HepG2 (cell line): ENCODE results near the gene HSD17B8. TPM values are rescaled to one million over a fixed set of nuclear protein-coding genes. Genes with fewer than 3 reads are reported as not detected.
A peak's percentile ranks its signal among the peaks of the same experiment; 100 is the strongest.

Experiments
- ATAC-seq: fragments of 200-7000 bp; cut with Tn5 transposase; 3 replicates; pipeline ENCODE4 v1.9.1; 2020; ENCODE audit warnings: mild to moderate bottlenecking, moderate library complexity
- BruUV-seq: library from RNA; stranded (reverse); fragments of 400-500 nt; replicated peaks from 2 replicates; lab custom pipeline; 2021; lab: Mats Ljungman, UMichigan
- CTCF ChIA-PET: fragments of 300-600 bp; formaldehyde crosslinking; extraction: SDS; loops from one replicate; lab custom pipeline; 2021; ENCODE audit warnings: low total read pairs, inconsistent platforms, low intra/inter-chr PET ratio; lab: Yijun Ruan, JAX
- POLR2A ChIA-PET: fragments of 350-600 bp; sonication (Branson Sonifier 250); formaldehyde crosslinking; loops from one replicate; lab custom pipeline; 2020; ENCODE audit warnings: antibody characterized with exemption, inconsistent platforms; lab: Yijun Ruan, JAX
- DNase-seq: peaks from one replicate; pipeline ENCODE4 v3.0.0-alpha.2; 2015; ENCODE audit warnings: low spot score
- FAIRE-seq: peaks from 3 replicates; lab custom pipeline; 2011; peaks lifted over from hg19 to GRCh38; lab: Jason Lieb, UNC
- H2AFZ ChIP-seq: one replicate; pipeline ENCODE4 v1.6.1; 2011; ENCODE audit warnings: low read length, inconsistent platforms
- H3K27ac ChIP-seq: fragments of 300-600 bp; 3 replicates; pipeline ENCODE4 v1.8.0; 2011; ENCODE audit warnings: mixed run types, mild to moderate bottlenecking, mixed read lengths, low read length, inconsistent platforms; ENCODE audit not compliant: insufficient read depth; ENCODE audit errors: extremely low read length
- H3K27me3 ChIP-seq, 2 experiments: fragments of 200-600 bp in 1 of 2; 2 replicates in 1 of 2; 3 replicates in 1 of 2; pipeline versions ENCODE4 v1.6.0 to v1.8.0; 2011; ENCODE audit warnings: low read length in 2 of 2, mild to moderate bottlenecking in 2 of 2, moderate library complexity in 2 of 2, inconsistent platforms in 1 of 2; ENCODE audit not compliant: insufficient read depth in 2 of 2, control insufficient read depth in 1 of 2
- H3K36me3 ChIP-seq, 2 experiments: fragments of 200-600 bp in 1 of 2; replicated peaks in 1 of 2; 2 replicates in 1 of 2; 3 replicates in 1 of 2; pipeline versions ENCODE4 v1.5.1 to v1.8.0; 2011; ENCODE audit warnings: low read length in 2 of 2, inconsistent platforms in 1 of 2; ENCODE audit not compliant: insufficient read depth in 2 of 2, control insufficient read depth in 1 of 2
- H3K4me1 ChIP-seq: 2 replicates; pipeline ENCODE4 v1.5.1; 2012; ENCODE audit warnings: low read length, inconsistent platforms; ENCODE audit not compliant: insufficient read depth
- H3K4me2 ChIP-seq: 2 replicates; pipeline ENCODE4 v1.6.0; 2011; ENCODE audit warnings: low read depth, low read length, inconsistent platforms
- H3K4me3 ChIP-seq, 3 experiments: fragments of 200-600 bp in 1 of 3; sonication (generic), shearing (Covaris generic) in 1 of 3; replicated peaks in 1 of 3; 2 replicates each; pipeline ENCODE4 v1.5.1; 2011 to 2016; ENCODE audit warnings: low read length in 3 of 3, inconsistent platforms in 2 of 3, low read depth in 2 of 3, mild to moderate bottlenecking in 2 of 3, control low read depth in 1 of 3, mixed read lengths in 1 of 3; ENCODE audit not compliant: insufficient read depth in 1 of 3
- H3K79me2 ChIP-seq: one replicate; pipeline ENCODE4 v1.6.1; 2011; ENCODE audit warnings: low read length, inconsistent platforms; ENCODE audit not compliant: insufficient read depth
- H3K9ac ChIP-seq: 2 replicates; pipeline ENCODE4 v1.6.0; 2011; ENCODE audit warnings: mild to moderate bottlenecking, low read depth, low read length, inconsistent platforms; ENCODE audit not compliant: insufficient read depth
- H3K9me3 ChIP-seq: 2 replicates; pipeline ENCODE4 v1.5.1; 2012; ENCODE audit warnings: mild to moderate bottlenecking, low read length
- H4K20me1 ChIP-seq: 2 replicates; pipeline ENCODE4 v1.6.0; 2011; ENCODE audit warnings: inconsistent platforms, mild to moderate bottlenecking, low read length, moderate library complexity; ENCODE audit not compliant: insufficient read depth
- AGO2 ChIP-seq: fragments of 200-400 bp; formaldehyde crosslinking; optimal IDR thresholded peaks from 2 replicates; pipeline ENCODE3; 2017; ENCODE audit warnings: mild to moderate bottlenecking, low read depth, low read length, moderate library complexity
- CAMTA2 ChIP-seq: sonication (generic); formaldehyde crosslinking; IDR thresholded peaks from 2 replicates; pipeline ENCODE4 v1.4.0; 2020; ENCODE audit warnings: mild to moderate bottlenecking, missing genetic modification reagents, borderline replicate concordance
- CHD4 ChIP-seq: fragments of 200-600 bp; sonication (generic); IDR thresholded peaks from 2 replicates; pipeline ENCODE4 v1.7.0; 2017; ENCODE audit warnings: mild to moderate bottlenecking, low read length, borderline replicate concordance
- KDM5B ChIP-seq: sonication (generic); formaldehyde crosslinking; IDR thresholded peaks from 2 replicates; pipeline ENCODE4 v1.4.0; 2020; ENCODE audit warnings: missing genetic modification reagents, mild to moderate bottlenecking, borderline replicate concordance
- NPAS2 ChIP-seq: sonication (generic); formaldehyde crosslinking; IDR thresholded peaks from 2 replicates; pipeline ENCODE4 v1.8.0; 2022; ENCODE audit warnings: mild to moderate bottlenecking, missing genetic modification reagents, borderline replicate concordance
- RBFOX2 ChIP-seq: fragments of 200-400 bp; formaldehyde crosslinking; IDR thresholded peaks from 2 replicates; pipeline ENCODE4 v1.6.1; 2017; ENCODE audit warnings: low read depth, mild to moderate bottlenecking, low read length
- RBM22 ChIP-seq: fragments of 200-400 bp; formaldehyde crosslinking; optimal IDR thresholded peaks from 2 replicates; pipeline ENCODE3; 2017; ENCODE audit warnings: mild to moderate bottlenecking, low read length, moderate library complexity
- RFX3 ChIP-seq: IDR thresholded peaks from 2 replicates; pipeline ENCODE4 v1.6.1; 2016; ENCODE audit warnings: missing biosample characterization, missing genetic modification reagents
- TBP ChIP-seq: sonication (generic); formaldehyde crosslinking; IDR thresholded peaks from 2 replicates; pipeline ENCODE4 v1.5.0; 2020; ENCODE audit warnings: missing genetic modification reagents
- ZNF143 ChIP-seq: sonication (generic); formaldehyde crosslinking; IDR thresholded peaks from 2 replicates; pipeline ENCODE4 v1.4.0; 2020; ENCODE audit warnings: missing genetic modification reagents
- ZNF414 ChIP-seq: sonication (generic); formaldehyde crosslinking; IDR thresholded peaks from 2 replicates; pipeline ENCODE4 v1.5.0; 2020; ENCODE audit warnings: missing genetic modification reagents
- ZNF784 ChIP-seq: sonication (generic); formaldehyde crosslinking; IDR thresholded peaks from 2 replicates; pipeline ENCODE4 v1.5.1; 2020; ENCODE audit warnings: missing genetic modification reagents, mild to moderate bottlenecking, borderline replicate concordance
- WGBS: methylation state at CpG from one replicate; pipeline ENCODE4 v1.1.6; 2017; ENCODE audit warnings: low lambda C conversion rate; 5-methylcytosine and 5-hydroxymethylcytosine counted together
- in situ Hi-C: cut with HindIII; loops from 2 replicates; pipeline ENCODE4 v1.10.0; 2017; ENCODE audit warnings: low pct_unique_long_range_greater_than_20kb; ENCODE audit not compliant: extremely low pct_ligation_motif_present
- intact Hi-C: fragments of 100-400 bp; cut with micrococcal nuclease; formaldehyde crosslinking; loops from one replicate; pipeline ENCODE4 v1.10.0; 2022; ENCODE audit not compliant: unreplicated experiment
- polyA plus RNA-seq, 8 experiments: library from polyadenylated mRNA; depleted of rRNA in 3 of 8; stranded (reverse) in 7 of 8; unstranded in 1 of 8; fragments of >200 nt; fragmentation: Illumina TruSeq in 4 of 8; extraction: Trizol in 4 of 8; gene quantifications; 2 replicates each; pipeline versions ENCODE4 v1.2.1 to v1.2.3, GENCODE V29; 2011 to 2016; ENCODE audit warnings: low read depth in 4 of 8, missing spikeins in 1 of 8, mixed read lengths in 1 of 8; ENCODE audit not compliant: insufficient read depth in 1 of 8
- total RNA-seq, 5 experiments: library from RNA; depleted of rRNA; stranded (reverse); fragments of >200 nt; fragmentation: Illumina TruSeq; extraction: Trizol; gene quantifications; 2 replicates each; pipeline ENCODE4 v1.2.3, GENCODE V29; 2016; ENCODE audit warnings: low read depth in 1 of 5

HSD17B8 gene
- total and polyA plus RNA-seq, 2 of the 13 experiments (the other 11 are each of a cell fraction or from before 2014, with no cell fraction given), result 12.6 to 20.1 TPM

GRCh38 chr6:33202799-33203198 lies 1.7 kb upstream of the HSD17B8 start:
- no peak for FAIRE-seq
- TF ChIP-seq RBFOX2 (peak; percentile 54; the same call in 1 of the 2 replicates), RFX3 (CRISPR knock-in tag) (no peak), TBP (CRISPR knock-in tag) (no peak), NPAS2 (no peak)
- TF ChIP-seq, all 625 proteins: peak for 1
- peaks cover 45% of the 10 kb centered on the region for H3K79me2 ChIP-seq

GRCh38 chr6:33203443-33204164 lies 851 bp upstream of the HSD17B8 start:
- WGBS, result 95% methylated on average over 7 of the region's 7 CpGs
- peaks cover 0 to 4% of the 10 kb centered on the region in 2 experiments; a peak in 1 of 5 replicates for H3K27me3 ChIP-seq
- in situ Hi-C loops, result loop anchor here (5.0 to 10.0 kb wide), 3 partner anchors 44 to 211 kb away; partner anchors contain the start of genes CUTA, PHF1 and RGL2
- H3K9me3 ChIP-seq, result no peaks in the 10 kb centered on the region
- CTCF ChIA-PET, result no interaction called here
- H3K4me3 ChIP-seq, result peak overlapping the region in 1 of 3 experiments; percentile 80; a peak in 3 of 6 replicates
- peak overlapping the region; percentile 99 for H3K4me2 ChIP-seq
- no TSS peak for BruUV-seq
- intact Hi-C loops, result no loop called here
- FAIRE-seq (no peak), ATAC-seq (no peak), DNase-seq (no peak)
- peaks cover 47% of the 10 kb centered on the region for H3K79me2 ChIP-seq
- H2AFZ ChIP-seq, result no peak overlapping the region
- peaks cover 10 to 24% of the 10 kb centered on the region in 2 experiments for H3K36me3 ChIP-seq
- H3K9ac ChIP-seq, result peak overlapping the region; percentile 17; the same call in 1 of the 2 replicates
- 0 out of 2 replicates have a peak, but pooled peaks have one; percentile 8 for TF ChIP-seq CAMTA2 (CRISPR knock-in tag)
- no peak for TF ChIP-seq RBFOX2
- TF ChIP-seq KDM5B (CRISPR knock-in tag), result 0 out of 2 replicates have a peak, but pooled peaks have one; percentile 2
- TF ChIP-seq RBM22, result peak; percentile 48
- peak; percentile 52 for TF ChIP-seq AGO2
- TF ChIP-seq ZNF143 (CRISPR knock-in tag), result no peak
- TF ChIP-seq ZNF784 (CRISPR knock-in tag), result no peak
- no peak for TF ChIP-seq ZNF414
- TF ChIP-seq CHD4, result 0 out of 2 replicates have a peak, but pooled peaks have one; percentile 2
- POLR2A ChIA-PET, result interaction anchor here (0.7 to 2.2 kb wide), 3 partner anchors 46 to 94 kb away, joined by 3 to 16 read pairs (median 4); no protein-coding TSS in a partner anchor
- H3K27ac ChIP-seq, result peak overlapping the region; percentile 75
- H4K20me1 ChIP-seq, result peaks cover 13% of the 10 kb centered on the region; the same call in 1 of the 2 replicates
- H3K4me1 ChIP-seq, result peaks cover 63% of the 10 kb centered on the region

More at GRCh38 chr6:33202799-33203198, 1.7 kb upstream of the HSD17B8 start:
- H3K27ac ChIP-seq, result no peak overlapping the region
- 89% methylated on average over 6 of the region's 6 CpGs for WGBS
- in situ Hi-C loops, result loop anchor here (5.0 to 10.0 kb wide), 3 partner anchors 45 to 212 kb away; partner anchors contain the start of genes CUTA, PHF1 and RGL2
- peak overlapping the region in 1 of 3 experiments; percentile 93; a peak in 2 of 6 replicates for H3K4me3 ChIP-seq
- H3K4me1 ChIP-seq, result peaks cover 71% of the 10 kb centered on the region
- ATAC-seq (no peak), DNase-seq (no peak)
- CTCF ChIA-PET, result no interaction called here
- H4K20me1 ChIP-seq, result peaks cover 19% of the 10 kb centered on the region
- H3K9me3 ChIP-seq, result no peaks in the 10 kb centered on the region
- intact Hi-C loops, result no loop called here
- peaks cover 0 to 4% of the 10 kb centered on the region in 2 experiments; a peak in 1 of 5 replicates for H3K27me3 ChIP-seq
- POLR2A ChIA-PET, result interaction anchor here (0.7 kb wide), 1 partner anchor 47 kb away, joined by 3 read pairs; no protein-coding TSS in a partner anchor
- H3K4me2 ChIP-seq, result peak overlapping the region; percentile 99
- H3K9ac ChIP-seq, result peak overlapping the region; percentile 99
- peaks cover 10 to 24% of the 10 kb centered on the region in 2 experiments for H3K36me3 ChIP-seq
- no peak overlapping the region for H2AFZ ChIP-seq
- no TSS peak for BruUV-seq
